ENCODE data around the gene KCNJ10.

The KCNJ10 gene

DNA sequence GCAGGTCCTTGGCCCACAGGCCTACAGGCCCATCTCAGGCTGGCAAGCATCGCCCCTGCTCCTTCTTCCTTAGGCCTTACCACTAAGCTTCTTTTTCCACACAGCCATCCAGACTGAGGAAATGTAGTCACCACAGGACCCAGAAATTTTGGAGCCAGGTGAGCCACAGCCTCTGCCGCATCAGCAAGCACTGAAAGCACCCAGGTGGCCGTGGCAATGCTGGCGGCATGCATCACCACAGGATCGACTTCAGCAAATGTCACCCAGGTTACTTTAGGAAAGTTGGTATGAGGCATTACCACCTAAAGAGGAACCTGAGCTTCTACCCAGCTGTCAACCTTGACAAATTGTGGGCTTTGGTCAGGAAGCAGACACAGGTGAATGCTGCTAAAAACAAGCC is 49.8 kb downstream of the KCNJ10 start:
- no peak for DNase-seq

DNA sequence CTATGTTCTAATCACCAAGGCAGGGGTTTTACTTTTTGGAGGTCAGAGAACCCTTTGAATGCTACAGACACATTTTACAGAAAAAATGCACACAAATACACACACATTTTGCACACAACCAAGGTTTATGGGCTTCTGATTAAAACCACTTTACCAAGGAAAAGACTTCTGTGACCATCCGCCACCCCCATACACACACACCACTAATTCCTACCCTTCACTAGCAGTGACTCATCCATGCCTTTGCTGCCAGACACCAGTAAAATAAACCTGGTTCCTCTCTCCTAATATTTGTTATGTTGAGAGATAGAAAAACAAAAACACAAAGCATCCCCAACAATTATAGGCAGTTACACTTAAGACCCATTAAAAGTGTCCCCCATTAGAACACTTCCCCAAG is 51.1 kb downstream of the KCNJ10 start:
- no peak for DNase-seq

DNA sequence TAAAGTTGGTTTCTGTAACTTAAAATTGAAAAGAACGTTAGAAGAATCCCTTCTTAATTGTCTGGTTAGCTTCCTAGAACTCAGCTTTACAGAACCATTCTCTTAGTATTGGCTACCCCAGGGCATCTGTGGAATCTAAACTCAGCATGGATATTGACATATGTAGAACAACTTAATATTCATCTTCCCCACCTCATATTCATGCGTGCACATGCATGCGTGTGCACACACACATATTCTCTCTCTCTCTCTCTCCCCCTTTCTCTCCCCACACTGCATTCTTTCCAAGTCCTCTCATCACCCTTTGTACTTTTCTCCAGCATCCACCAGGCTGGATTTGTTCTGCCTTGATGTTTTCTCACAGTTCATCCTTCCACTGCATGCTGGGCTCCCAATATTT is 51.6 kb downstream of the KCNJ10 start:
- no peak for DNase-seq

DNA sequence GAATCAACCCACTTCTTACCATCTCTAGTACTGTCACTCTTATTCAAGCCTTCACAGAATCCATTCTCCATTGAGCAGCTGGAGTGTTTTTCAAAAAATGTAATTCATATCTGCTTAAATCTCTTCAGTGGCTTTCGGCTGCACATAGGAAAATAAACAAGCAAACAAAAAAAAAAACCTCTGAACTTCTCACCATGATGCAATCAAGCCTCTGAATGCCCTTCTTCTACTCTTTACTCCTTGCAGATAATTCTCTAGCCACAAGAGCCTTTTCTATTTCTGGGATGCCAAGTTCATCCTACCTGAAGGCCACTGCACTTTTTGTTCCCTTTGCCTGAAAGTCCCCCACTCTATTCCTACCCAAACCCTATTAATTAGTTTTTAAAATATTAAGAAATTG is 52.4 kb downstream of the KCNJ10 start:
- DNase-seq, result no peak

DNA sequence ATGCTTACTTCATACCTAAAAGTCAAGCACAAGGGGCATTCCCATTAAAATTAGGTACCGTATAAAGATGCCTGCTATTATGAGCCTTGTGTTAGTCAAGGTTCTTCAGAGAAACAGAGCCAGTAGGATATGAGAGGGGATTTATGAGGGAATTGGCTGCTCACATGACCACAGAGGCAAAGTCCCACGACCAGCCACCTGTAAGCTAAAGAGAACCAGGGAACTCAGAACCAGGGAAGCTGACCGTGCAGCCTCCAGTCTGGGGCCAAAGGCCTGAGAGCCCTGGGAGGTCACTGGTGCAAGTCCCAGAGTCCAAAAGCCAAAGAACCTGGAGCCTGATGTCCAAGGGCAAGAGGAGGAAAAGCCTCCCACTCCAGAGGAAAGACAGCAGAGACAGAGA is 58.2 kb downstream of the KCNJ10 start:
- DNase-seq, result no peak

DNA sequence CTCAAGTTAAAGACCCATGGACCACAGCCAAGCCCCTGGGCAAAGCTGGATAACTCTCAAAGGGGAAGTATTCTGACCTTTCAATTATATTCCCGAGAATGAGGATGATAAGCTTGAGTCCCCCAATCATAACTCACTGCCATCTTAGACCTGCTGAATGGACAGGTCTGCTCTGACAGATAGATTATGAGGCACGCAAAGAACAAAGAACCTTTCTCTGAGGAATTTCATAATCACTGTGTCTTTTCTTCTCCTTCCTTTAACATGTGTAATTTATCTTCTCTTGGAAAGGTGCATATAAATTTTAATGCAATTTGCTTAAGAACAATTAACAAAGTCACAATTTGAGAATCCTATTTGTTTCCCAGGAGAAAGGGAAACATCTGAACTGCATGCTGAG is 60.2 kb downstream of the KCNJ10 start:
- DNase-seq, result no peak

DNA sequence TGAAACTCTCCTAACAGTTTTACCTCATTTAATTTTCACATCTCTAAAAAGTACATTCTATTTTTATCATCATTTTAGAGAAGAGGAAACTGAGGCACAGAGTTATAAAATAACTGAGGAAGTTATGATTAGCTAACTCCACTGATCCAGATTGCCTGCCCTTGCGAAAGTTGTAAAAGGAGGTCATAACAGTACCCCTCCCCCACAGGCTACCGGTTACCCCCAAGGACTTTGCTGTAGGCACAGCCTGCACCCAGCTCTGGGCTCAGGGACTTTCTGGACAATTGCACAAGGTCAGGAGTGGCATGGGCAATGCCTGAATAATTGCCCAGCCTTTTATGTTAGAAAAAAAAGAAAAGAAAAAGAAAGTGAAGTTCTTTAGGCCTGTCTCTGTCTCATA is 60.9 kb downstream of the KCNJ10 start:
- DNase-seq, result no peak

DNA sequence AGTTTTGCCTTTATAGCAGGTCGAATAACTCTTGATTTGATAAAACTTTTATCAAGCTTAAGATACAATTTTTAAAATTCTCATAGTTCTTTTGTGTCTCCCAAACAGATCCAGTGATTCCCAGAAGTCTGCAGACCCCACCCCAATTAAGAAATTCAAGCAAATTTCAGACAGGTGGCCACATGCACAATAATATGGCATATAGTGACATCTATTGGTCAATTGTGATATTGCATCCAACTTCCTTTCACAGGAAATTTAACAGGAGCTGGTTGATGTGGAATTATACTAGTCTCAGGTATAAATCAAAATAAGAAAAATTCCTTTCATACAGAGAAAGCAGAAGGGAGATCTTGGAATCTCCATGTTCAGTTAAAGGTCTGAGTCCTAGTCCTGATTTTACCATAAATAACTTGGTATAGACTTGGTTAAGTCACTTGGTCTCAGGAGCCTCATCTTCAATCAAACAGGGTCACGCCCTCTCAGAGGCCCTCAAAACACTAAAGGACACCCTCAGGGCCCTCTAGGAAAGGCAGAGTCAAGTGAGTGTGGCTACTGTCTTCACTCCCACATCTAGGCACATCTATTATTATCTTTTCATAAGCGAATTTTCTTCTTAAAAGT is 62.3 kb downstream of the KCNJ10 start:
- DNase-seq, result no peak

DNA sequence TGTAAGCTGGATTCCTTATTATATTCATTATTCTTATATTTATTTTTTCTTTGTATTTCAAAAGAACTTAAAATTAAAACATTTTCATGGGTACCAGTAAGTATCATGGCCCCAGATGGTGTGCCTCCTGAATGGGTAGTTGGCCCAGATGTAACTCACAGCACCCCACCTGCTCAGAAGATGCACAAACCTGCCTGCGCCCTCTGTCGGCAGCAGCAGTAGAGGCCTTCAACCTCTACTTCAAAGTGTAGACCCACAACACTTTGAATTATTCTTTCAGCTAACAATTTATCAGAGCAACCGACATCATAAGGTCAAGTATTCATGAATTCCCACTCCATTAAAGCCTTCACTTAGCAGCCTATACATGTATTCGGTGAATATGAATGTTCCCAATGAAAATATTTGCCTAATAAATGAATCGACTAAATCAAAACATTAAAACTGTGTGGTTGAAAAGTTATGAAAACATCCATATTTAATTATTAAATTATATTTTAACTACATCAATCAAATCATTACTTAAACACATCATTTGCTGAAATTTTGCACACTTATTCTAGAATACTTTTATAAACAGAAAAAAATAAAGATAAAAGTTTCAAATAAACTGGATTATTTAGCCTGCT is 63.5 kb downstream of the KCNJ10 start:
- DNase-seq, result peak; percentile 13

DNA sequence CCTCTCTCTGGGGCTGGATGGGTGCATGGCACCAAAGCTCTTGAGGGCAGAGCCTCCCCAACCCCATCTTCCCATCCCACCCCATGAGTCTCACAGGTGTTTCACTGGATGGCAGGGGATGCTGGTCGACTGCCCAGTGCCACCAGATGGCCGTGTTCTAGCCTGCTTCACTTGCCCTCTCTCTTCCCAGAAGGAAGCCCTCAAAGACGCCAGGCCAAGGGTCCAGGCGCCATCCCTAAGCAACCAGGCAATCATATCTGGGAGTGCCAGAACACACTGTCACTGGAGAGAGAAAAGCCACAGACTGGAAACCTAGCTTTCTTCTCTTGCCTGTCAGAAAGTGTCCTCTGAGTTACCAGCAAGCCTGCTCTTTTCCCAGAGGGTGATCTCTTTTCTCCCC is 64.9 kb downstream of the KCNJ10 start:
- DNase-seq, result no peak

DNA sequence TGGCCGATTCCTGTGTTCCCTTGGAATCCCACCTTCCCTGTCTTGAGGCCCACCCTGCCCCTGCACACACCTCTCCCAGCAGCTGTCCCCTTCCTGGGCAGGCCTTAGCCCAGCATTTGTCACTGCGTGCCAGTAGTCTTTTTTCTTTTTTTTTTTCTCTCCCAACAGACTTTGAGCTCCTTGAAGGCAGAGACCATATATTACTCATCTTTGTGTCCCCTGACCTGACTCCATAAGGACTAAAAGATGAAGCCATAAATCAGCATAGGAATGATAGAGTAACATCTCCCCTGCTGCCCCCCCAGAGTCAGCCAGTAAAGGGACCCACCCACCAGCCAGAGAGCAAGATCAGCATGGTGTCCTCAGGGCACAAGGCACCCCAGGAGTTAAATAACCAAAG is 65.5 kb downstream of the KCNJ10 start:
- no peak for DNase-seq

DNA sequence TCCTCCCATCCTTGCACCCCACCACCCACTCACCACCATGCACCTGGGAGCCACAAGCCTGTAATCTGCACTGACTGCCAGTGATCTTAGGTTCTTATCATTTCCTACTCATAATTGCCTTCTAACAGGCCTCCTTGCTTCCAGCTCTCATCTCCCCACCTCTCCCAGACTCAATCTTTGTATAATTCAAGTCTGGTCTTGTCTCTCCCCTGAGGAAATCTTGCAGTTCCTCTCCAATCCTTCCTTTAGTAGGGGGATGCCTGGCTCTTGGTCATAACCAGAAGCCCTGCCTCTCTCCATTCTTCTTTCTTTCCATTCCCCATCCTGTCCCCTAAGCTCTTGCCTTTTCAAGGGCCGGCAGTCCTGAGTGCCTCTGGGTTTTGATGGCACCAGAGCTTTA is 66.0 kb downstream of the KCNJ10 start:
- no peak for DNase-seq

DNA sequence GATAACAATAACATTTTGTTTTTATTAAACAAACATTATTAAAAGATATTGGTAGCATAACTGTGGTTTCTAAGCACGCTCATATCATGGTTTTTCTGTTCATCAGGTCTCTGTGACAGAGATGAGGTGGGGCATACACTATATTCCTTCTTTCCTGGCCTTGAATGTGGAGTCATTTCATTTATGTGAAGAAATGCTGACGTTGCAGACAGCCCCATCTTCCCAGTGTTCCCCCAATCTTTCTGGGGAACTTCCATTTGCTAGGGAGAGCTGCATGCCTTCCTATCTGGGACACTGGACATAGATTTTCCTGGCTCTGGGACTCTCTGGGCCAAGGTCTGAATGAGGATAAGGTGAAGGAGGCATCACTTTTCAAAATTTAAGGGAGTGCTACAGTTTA is 68.5 kb downstream of the KCNJ10 start:
- no peak for DNase-seq

DNA sequence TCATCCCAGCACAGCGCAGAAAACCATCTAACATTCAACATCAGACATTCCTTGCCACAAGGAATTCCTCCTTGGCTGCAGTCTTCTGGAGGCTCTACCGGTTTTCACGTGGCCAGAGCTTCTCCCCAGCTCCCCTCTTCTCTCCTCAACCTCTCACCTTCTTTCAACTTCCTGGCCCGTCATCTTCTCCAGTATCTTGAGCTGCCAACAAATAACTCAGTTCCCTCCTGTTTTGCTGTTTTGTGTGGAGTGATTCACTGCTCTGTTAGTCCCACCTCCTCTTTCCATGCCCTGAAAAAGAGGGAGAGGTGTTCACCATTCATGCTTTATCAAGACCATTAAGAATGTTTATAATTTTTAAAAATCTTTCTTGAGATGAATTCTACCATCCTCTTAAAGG is 70.8 kb downstream of the KCNJ10 start:
- no peak for DNase-seq

DNA sequence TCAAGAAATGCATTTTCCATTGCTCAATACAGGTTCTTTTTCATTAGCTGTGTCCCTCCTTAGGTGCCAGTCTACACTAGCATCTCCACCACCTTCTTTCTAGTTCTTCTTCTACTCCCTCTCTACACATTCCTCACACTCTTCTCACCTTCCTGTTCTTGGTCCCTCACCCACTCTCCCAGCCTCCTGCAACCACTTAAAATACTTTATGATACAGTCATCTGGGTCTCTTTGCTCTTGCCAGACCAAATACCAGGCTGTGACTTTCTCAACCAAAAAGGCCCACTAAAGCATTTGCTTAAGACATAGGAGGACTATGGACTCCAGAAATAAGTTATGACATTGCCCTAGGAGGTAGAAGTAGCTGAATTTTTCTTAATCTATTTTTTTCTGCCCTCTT is 73.3 kb downstream of the KCNJ10 start:
- no peak for DNase-seq

DNA sequence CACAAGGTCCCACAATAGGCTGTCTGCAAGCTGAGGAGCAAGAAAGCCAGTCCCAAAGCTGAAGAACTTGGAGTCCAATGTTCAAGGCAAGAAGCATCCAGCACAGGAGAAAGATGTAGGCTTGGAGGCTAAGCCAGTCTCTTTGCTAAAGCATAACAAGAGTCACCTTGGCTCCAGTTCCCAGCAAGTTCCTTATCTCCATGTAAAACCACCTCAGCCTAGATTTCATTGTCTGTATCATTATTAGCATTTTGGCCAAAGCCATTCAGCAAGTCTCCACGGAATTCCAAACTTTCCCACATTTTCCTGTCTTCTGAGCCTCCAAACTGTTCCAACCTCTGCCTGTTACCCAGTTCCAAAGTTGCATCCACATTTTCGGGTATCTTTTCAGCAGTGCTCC is 75.1 kb downstream of the KCNJ10 start:
- no peak for DNase-seq

DNA sequence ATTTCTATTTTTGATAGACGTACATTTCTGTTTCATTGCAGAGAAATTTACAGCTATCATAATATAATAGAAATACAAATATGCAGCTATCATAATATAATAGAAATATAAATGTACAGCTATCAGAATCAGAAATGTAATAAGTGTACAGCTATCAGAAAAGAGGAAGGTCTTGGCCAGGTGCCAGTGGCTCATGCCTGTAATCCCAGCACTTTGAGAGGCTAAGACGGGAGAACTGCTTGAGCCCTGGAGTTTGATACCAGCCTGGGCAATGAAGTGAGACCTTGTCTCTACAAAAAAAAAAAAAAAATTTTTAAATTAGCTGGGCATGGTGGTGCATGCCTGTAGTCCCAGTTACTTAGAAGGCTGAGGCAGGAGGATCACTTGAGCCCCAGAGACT is 76.0 kb downstream of the KCNJ10 start:
- no peak for DNase-seq

DNA sequence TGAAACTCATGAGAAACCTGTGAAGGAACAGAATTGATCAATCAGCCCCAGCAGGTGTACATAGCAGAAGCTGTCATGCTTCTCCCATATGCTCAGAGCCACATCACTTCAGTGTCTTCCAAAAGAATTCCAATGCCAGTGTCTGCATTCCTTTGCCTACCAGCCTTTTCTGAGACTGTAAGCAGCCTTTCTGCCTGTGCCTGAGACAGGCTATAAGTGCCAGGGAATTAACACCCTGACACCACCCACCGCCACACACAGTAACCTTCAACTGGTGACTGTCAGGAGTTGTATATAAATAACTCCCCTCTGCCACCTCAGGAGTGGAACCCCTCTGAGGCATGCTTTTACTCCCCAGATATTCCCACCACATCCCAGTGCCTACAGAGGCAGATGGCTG is 77.8 kb downstream of the KCNJ10 start:
- no peak for DNase-seq

DNA sequence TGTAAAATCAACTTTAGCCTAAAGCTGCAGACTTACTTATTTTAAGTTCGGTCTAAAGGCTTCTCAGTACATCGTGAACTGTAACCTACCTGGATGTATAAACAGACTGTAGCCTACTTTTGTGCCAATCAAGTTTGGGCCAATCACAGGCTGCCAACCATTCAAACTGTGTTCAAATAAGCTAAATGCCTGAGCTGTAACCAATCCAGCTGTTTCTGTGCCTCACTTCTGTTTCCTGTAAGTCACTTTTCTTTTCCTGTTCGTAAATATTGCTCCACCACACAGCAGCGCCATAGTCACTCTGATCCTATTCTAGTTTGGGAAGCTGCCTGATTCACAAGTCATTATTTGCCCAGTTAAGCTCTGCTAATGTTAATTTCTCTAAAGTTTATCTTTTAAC is 78.4 kb downstream of the KCNJ10 start:
- DNase-seq, result no peak

DNA sequence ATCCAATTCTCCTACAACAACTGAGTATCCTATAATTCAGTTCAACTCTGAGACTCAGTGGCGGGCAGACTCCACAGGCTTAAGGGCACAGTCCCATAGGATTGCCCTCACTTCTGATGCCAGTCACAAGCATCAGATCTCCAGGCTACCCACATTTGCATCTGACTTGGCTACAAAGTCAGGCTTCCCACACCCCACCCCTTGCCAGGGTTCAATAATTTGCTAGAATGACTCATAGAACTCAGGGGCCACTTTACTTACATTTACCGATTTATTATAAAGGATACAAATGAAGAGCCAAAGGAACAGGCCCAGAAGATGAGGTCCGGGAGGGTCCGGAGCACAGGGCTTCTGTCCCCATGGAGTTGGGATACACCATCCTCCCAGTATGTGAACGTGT is 80.0 kb downstream of the KCNJ10 start:
- DNase-seq, result no peak

DNA sequence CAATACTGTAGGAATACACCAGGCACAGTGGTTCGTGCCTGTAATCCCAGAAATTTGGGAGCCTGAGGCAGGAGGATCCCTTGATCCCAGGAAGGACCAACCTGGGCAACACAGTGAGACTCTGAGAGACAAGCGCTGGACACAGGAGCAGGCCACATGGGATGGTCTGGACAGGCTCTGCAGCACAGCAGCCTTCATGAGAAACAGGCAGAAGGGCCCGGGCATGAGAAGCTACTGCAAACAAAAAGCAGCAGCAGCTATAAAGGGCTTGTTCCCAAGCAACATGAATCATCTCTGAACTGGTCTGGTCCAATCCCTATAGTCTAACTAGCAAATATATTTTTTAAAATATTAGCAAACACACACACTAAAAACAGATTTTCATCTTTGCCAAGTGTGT is 80.4 kb downstream of the KCNJ10 start:
- DNase-seq, result no peak

DNA sequence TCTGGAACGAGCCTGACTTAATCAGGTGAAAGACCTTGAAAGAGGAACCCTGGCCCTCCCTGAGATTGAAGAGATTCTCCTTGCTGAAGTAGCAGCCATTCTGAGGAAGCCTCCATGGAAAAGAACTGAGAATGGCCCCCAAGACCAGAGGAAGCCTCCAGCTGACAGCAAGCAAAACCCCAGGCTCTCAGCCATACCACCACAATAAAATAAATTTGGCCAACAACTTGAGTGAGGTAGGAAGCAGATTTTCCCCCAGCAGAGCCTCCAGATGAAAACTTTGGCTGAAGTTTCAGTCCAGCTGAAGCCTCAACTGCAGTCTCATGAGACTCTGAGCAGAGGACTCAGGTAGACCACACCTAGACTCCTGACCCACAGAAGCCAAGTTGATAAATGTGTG is 82.0 kb downstream of the KCNJ10 start:
- no peak for DNase-seq

DNA sequence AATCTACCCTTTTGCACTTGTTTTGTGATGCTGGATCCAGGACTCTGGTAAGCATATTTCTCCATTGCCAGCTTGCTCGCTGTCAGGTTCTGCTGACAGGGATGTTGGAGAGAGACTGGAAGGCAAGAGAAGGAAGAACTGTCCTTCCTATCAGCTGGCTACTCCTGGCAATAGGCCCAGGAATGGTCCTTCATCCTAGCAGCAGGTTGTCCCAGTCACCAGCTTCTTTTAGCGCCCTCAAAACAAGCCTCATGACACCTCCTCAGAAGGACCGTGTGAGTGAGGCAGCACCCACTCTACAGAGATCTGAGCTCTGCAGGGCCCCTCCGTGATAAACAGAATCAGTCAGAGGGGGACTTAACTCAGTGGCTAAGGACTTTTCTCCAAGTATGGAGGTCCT is 82.8 kb downstream of the KCNJ10 start:
- DNase-seq, result no peak

DNA sequence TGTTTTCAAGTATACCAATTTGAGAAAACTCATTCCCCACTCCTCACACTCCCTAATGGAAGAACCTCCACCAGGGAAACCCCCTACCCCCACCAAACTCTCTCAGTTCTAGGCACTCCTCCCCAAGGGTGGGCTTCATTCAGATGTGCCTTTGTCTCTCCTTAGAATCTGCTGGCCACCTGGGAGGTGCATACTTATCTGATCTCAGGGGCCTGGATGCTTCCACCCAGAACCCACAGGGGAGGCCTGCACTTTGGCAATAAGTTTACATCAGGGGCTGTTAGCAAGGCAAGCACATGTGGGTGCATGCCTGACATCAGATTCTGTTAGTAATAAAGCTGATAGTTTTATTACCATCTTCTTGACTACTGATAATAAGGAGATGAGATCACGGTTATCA is 83.4 kb downstream of the KCNJ10 start:
- no peak for DNase-seq

DNA sequence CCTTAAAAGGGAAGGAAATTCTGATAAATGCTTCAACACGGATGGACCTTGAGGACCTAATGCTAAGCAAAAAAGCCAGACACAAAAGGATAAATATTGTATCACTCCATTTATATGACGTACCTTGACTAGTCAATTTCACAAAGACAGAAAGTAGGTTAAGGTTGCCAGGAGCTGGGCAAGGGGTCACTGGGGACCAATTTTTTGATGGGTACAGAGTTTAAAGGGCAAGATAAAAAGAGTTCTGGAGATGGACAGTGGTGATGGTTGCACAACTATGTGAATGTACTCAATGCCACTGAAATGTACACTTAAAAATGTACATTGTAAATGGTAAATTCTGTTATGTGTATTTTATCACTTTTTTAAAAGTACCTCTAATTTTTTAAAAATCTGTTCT is 83.9 kb downstream of the KCNJ10 start:
- no peak for DNase-seq

DNA sequence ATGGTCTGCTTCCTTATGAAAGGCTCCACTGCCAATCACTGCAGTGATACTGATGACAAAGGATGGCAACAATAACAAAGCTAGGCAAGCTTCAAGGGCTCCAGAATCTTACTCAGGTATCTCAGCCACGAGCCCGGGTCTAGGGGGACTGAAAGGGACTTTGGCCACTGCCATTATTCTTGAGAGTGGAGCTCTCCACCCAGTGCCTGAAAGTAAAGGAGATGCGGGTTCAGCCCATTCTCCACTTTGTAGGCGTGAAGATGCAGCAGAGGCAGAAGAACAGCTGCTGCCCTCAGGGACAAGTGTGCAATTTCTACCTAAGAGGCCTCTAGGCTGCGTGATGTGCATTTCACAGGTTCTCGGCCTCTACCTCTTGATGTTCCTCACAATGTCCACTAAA is 84.5 kb downstream of the KCNJ10 start:
- DNase-seq, result no peak

All from NCI-H1417 treated with DMSO at 0.1 percent for 48 hours (cell line).